Activated CD8-positive, alpha-beta memory T cell treated with anti-CD3 and anti-CD28 coated beads, Interleukin-2, amount 10 ng/mL, durations not matched to agents 7 days and 5 days (primary cell): ENCODE data around the gene FADS3. TPM values are rescaled to one million over a fixed set of nuclear protein-coding genes. Genes with fewer than 3 reads are reported as not detected.
A peak's percentile ranks its signal among the peaks of the same experiment; 100 is the strongest.

ENCODE experiments used
- ATAC-seq: fragments of 150-1000 bp; cut with Tn5 transposase; one replicate; pipeline ENCODE4 v1.10.0; 2021; ENCODE audit warnings: moderate library complexity
- CTCF ChIA-PET: fragments of 350-600 bp; sonication (Branson Sonifier 250); formaldehyde crosslinking; loops from one replicate; lab custom pipeline; 2021; ENCODE audit warnings: antibody characterized with exemption; lab: Charles Lee
- DNase-seq: peaks from one replicate; pipeline ENCODE4 v3.0.0-alpha.2; 2020
- H3K27ac Mint-ChIP-seq: one replicate; pipeline ENCODE4 v1.8.0; 2021; ENCODE audit warnings: mild to moderate bottlenecking, mixed read lengths
- H3K27me3 Mint-ChIP-seq: one replicate; pipeline ENCODE4 v1.8.0; 2021; ENCODE audit warnings: mixed read lengths
- H3K36me3 Mint-ChIP-seq: one replicate; pipeline ENCODE4 v1.8.0; 2021; ENCODE audit warnings: mild to moderate bottlenecking, mixed read lengths
- H3K4me1 Mint-ChIP-seq: one replicate; pipeline ENCODE4 v1.8.0; 2021; ENCODE audit warnings: mixed read lengths
- H3K4me3 Mint-ChIP-seq: one replicate; pipeline ENCODE4 v1.8.0; 2021; ENCODE audit warnings: mild to moderate bottlenecking, moderate library complexity, mixed read lengths
- H3K9me3 Mint-ChIP-seq: one replicate; pipeline ENCODE4 v1.8.0; 2022; ENCODE audit warnings: low read depth, mixed read lengths
- microRNA-seq: library from miRNA; unstranded; fragments of <30 nt; microRNA quantifications from one replicate; pipeline ENCODE4 v1.2.0, GENCODE V29; 2022
- total RNA-seq, 2 experiments: library from RNA; stranded (reverse); gene quantifications; one replicate each; pipeline ENCODE4 v1.2.3, GENCODE V29; 2021

FADS3 gene
- total RNA-seq, 2 experiments from 2014 or later: 2.6 to 7.7 TPM

- no peak for ATAC-seq
- peaks cover 14% of the 10 kb centered on the region for H3K27me3 Mint-ChIP-seq
- H3K9me3 Mint-ChIP-seq: no peaks in the 10 kb centered on the region
- no peak for DNase-seq
- peaks cover 48% of the 10 kb centered on the region for H3K4me1 Mint-ChIP-seq
- CTCF ChIA-PET: interaction anchor here (0.7 to 7.4 kb wide), 10 partner anchors 8 to 254 kb away, joined by 3 to 61 read pairs (median 4); partner anchors contain the start of gene FADS1
- H3K36me3 Mint-ChIP-seq: peaks cover 19% of the 10 kb centered on the region
- H3K4me3 Mint-ChIP-seq: peak overlapping the region; percentile 85
- peak overlapping the region; percentile 90 for H3K27ac Mint-ChIP-seq
Measured at GRCh38 chr11:61828379-61828628, 63.0 kb downstream of the FADS3 start.

DNA sequence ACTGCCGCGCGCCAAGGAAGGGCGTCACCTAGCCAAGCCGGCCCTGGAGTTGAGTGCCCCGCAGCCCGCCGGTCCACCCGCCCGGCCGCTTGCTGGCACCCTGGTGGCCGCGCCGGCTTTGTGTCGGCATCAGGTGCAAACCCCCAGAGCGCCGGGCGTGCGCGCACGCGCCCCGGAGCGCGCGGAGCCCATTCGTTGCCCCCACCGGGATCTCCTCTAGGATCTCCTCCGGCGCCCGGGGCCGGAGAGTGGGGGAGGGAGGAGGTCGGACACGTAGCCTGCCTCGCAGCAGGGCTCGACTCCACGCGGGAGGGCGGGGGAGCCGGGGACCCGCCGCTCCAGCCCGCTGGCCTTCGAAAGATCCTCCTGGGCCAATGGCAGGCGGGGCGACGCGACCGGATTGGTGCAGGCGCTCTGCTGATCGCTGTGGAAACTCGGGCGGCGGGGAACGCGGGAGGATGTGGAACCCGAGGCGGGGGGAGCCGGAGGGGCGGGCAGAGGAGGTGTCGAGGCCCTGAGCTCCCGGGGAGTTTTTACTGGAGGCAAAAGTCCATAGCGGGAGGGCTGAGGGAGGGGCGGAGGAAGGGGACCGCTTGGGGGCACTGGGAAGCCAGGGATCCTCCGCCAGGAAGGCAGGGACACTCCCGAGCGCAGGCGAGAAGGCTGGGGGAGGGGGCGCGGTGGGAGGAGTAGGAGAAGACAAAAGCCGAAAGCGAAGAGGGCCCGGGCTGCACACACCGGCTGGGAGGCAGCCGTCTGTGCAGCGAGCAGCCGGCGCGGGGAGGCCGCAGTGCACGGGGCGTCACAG lies 63.6 kb downstream of the FADS3 start, which contains the start of gene FADS2:
FADS2 (plus strand) TSS at position 730 of the 808 bp plus-strand sequence. CDS start 91 bp downstream, outside the sequence.
- ATAC-seq (peak; percentile 89), DNase-seq (peak; percentile 94)
- peaks cover 19% of the 10 kb centered on the region for H3K36me3 Mint-ChIP-seq
- H3K4me3 Mint-ChIP-seq: peak within 1 kb of the TSS; percentile 85
- peak within 1 kb of the TSS; percentile 90 for H3K27ac Mint-ChIP-seq
- H3K27me3 Mint-ChIP-seq: peaks cover 17% of the 10 kb centered on the region
- peaks cover 43% of the 10 kb centered on the region for H3K4me1 Mint-ChIP-seq
- CTCF ChIA-PET: interaction anchor here (0.6 to 7.4 kb wide), 8 partner anchors 9 to 254 kb away, joined by 3 to 61 read pairs (median 4); partner anchors contain the start of gene FADS1
- H3K9me3 Mint-ChIP-seq: no peaks in the 10 kb centered on the region

DNA sequence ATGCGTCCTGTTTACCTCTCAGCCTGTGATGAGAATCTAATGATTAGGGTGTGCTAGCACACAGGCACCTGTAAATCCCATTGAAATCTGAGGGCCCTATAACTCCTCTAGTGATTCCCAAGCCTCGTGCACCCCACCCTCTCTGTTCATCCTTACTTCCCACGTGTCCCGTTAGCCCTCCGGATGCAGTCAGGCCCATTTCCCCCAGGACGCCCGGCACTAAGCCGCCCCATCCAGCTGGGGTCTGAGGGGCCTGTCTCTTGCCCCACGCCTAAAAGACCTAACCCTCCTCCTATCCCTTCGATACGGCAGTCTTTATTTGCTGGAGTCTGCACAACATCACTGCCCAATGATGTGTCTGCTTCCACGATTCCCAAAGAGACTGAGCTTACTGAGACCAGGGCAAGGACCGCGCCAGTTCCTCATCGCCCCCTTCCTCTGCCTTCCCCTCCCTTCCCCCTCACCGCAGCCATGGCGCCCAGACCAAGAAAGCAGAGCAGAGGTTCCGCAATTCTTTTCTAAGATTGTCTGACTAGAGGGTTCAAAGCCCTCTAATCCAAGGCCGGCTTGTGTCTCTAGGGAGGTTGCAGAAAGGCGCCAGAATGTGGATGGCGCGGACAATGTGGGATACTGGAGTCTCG lies 64.3 kb downstream of the FADS3 start:
- Mint-ChIP-seq H3K36me3 (peaks cover 18% of the 10 kb centered on the region), H3K27me3 (peaks cover 17% of the 10 kb centered on the region), H3K9me3 (no peaks in the 10 kb centered on the region), H3K27ac (peak overlapping the region; percentile 90), H3K4me3 (peak overlapping the region; percentile 85), H3K4me1 (peaks cover 38% of the 10 kb centered on the region)
- ATAC-seq (no peak), DNase-seq (no peak)
- CTCF ChIA-PET: interaction anchor here (0.6 to 7.4 kb wide), 2 partner anchors 11 to 28 kb away, joined by 3 to 61 read pairs; partner anchors contain the start of gene FADS1

Small RNA genes lying within 50 kb of the gene (microRNA-seq; reads per million reads assigned to microRNA genes)
- gene MIR6746: 3.0 reads per million

Other genes with a start within 250 kb of the FADS3 start
- not detected for gene DAGLA, start 211.2 kb downstream of the FADS3 start, total RNA-seq
- gene MYRF, start 138.9 kb downstream of the FADS3 start, total RNA-seq: 1 to 10 TPM; 2.1 to 2.2 TPM
- gene TMEM258, start 98.9 kb downstream of the FADS3 start, total RNA-seq: 100 to 1,000 TPM; 138 to 157 TPM
- gene FEN1, start 98.6 kb downstream of the FADS3 start, total RNA-seq: 100 to 1,000 TPM; 141 to 150 TPM
- 10 to 100 TPM; 33.8 to 35.4 TPM for gene FADS1, start 74.5 kb downstream of the FADS3 start, total RNA-seq
- 100 to 1,000 TPM; 174 to 184 TPM for gene FADS2, start 63.2 kb downstream of the FADS3 start, total RNA-seq
- gene RAB3IL1, start 26.0 kb upstream of the FADS3 start, total RNA-seq: not detected
- not detected for gene BEST1, start 58.8 kb upstream of the FADS3 start, total RNA-seq
- 100 to 1,000 TPM; 740 to 867 TPM for gene FTH1, start 76.1 kb upstream of the FADS3 start, total RNA-seq
- gene INCENP, start 232.5 kb upstream of the FADS3 start, total RNA-seq: 100 to 1,000 TPM; 176 to 205 TPM